ENCODE results near the gene SLC1A4. TPM values are rescaled to one million over a fixed set of nuclear protein-coding genes. Genes with fewer than 3 reads are reported as not detected.
A peak's percentile ranks its signal among the peaks of the same experiment; 100 is the strongest.
"Not testable (repeated sequence)": the region's sequence is repeated elsewhere in the genome, so short reads cannot be mapped to it uniquely, and the experiment has no call there.

Gene SLC1A4
- total RNA-seq, 2 donors from 2014 or later = 4.1 to 16.9 TPM

DNA sequence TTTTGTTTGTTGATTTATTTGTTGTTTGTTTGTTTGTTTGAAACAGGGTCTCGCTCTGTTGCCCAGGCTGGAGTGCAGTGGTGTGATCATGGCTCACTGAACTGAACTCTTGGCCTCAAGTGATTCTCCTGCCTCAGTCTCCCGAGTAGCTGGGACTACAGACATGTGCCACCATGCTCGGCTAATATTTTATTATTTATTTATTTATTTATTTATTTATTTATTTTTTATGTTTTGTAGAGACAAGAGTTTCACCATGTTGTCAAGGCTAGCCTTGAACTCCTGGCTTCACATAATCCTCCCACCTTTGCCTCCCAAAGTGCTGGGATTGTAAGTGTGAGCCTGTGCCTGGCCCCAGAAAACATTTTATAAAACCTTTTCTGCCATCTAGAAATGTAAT lies 15.0 kb downstream of the SLC1A4 start:
- DNase-seq (ENCODE audit: low spot score in 2 of 2); ATAC-seq; H3K9me3 Mint-ChIP-seq; H3K36me3 Mint-ChIP-seq; H3K27ac Mint-ChIP-seq: not testable (repeated sequence)

- Mint-ChIP-seq H3K27ac (no peak overlapping the region), H3K36me3 (peaks cover 9 to 22% of the 10 kb centered on the region in 2 donors), H3K9me3 (no peaks in the 10 kb centered on the region)
- no peak for ATAC-seq
- DNase-seq (ENCODE audit: low spot score in 2 of 2) = no peak
Measured at GRCh38 chr2:65013776-65014175, 24.6 kb downstream of the SLC1A4 start.

GRCh38 chr2:65015731-65016130 lies 26.5 kb downstream of the SLC1A4 start:
- no peak for ATAC-seq

GRCh38 chr2:65016789-65017188 lies 27.6 kb downstream of the SLC1A4 start:
- DNase-seq (ENCODE audit: low spot score in 2 of 2) (no peak), ATAC-seq (no peak)
- Mint-ChIP-seq H3K9me3 (no peaks in the 10 kb centered on the region), H3K36me3 (peaks cover 14 to 29% of the 10 kb centered on the region in 2 donors), H3K27ac (peak overlapping the region in 1 of 2 donors; percentile 70)

More at GRCh38 chr2:65015731-65016130, 26.5 kb downstream of the SLC1A4 start:
- Mint-ChIP-seq H3K27ac (no peak overlapping the region), H3K9me3 (no peaks in the 10 kb centered on the region), H3K36me3 (peaks cover 14 to 29% of the 10 kb centered on the region in 2 donors)
- no peak for DNase-seq (ENCODE audit: low spot score in 2 of 2)

DNA sequence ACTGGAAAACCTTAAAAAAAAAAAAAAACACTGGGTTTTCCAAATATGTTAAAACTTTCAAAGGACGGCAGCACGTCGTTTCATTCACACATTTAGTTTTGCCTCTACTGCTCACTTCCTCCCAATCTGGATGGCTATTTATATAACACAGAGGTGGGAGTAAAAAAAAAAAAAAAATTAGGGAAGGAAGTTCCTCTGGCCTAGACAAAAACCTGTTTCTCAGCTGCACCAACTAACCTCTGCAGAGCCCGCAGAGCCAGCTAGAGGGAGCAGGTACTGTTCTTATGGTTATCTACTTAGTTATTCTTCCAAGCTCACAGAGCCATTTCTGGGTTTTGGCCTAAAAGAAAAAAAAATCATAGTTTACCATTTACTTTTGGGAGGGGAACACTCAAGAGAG lies 28.1 kb downstream of the SLC1A4 start:
- H3K36me3 Mint-ChIP-seq = peaks cover 14 to 29% of the 10 kb centered on the region in 2 donors
- no peaks in the 10 kb centered on the region for H3K9me3 Mint-ChIP-seq
- no peak for ATAC-seq
- no peak overlapping the region for H3K27ac Mint-ChIP-seq
- DNase-seq (ENCODE audit: low spot score in 2 of 2) = no peak

DNA sequence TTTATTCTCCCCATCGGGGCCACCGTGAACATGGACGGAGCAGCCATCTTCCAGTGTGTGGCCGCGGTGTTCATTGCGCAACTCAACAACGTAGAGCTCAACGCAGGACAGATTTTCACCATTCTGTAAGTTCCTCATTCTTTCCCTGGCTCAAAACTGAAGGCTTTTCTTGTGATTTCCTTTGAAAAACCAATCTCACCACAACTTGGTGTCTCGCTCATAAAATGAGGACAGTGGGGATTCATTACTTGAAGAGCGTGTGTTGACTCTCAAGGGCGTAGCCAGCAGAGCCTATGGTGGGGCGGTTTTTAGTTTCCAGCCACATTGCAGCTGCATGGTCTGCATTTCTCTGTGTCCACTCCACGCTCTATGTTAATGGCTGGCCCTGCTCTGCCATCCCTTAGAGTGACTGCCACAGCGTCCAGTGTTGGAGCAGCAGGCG lies 29.0 kb downstream of the SLC1A4 start:
- H3K36me3 Mint-ChIP-seq = peaks cover 14 to 29% of the 10 kb centered on the region in 2 donors

DNA sequence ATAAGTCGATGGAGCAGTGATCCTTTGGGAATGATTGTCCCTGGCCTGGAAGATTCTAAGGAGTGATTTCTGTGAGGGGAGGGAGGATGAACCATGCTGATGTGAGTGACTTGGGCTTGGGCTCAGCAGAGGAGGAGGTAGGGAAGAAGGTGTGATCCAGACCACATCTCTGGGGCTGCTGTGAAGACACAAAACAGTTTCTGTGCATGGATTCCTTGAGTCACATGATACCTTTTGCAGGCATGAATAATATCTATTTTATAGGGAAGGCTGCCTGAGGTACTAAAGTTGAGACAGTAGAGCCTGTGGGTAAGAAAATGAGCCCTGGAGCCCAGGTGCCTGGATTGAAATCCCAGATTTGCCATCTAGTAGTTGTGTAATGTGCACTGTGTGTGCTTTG lies 29.8 kb downstream of the SLC1A4 start:
- ATAC-seq (no peak), DNase-seq (ENCODE audit: low spot score in 2 of 2) (no peak)
- Mint-ChIP-seq H3K36me3 (peaks cover 14 to 29% of the 10 kb centered on the region in 2 donors), H3K9me3 (no peaks in the 10 kb centered on the region), H3K27ac (peak overlapping the region in 1 of 2 donors; percentile 25)

More for the DNA sequence above, 29.0 kb downstream of the SLC1A4 start:
- ATAC-seq (no peak), DNase-seq (ENCODE audit: low spot score in 2 of 2) (no peak)
- Mint-ChIP-seq H3K27ac (peak overlapping the region; percentile 25 to 31), H3K9me3 (no peaks in the 10 kb centered on the region)

- ATAC-seq (no peak), DNase-seq (ENCODE audit: low spot score in 2 of 2) (no peak)
- H3K27ac Mint-ChIP-seq = no peak overlapping the region
- H3K9me3 Mint-ChIP-seq = no peaks in the 10 kb centered on the region
- peaks cover 14 to 29% of the 10 kb centered on the region in 2 donors for H3K36me3 Mint-ChIP-seq
Measured at GRCh38 chr2:65019675-65020195, 30.5 kb downstream of the SLC1A4 start.

DNA sequence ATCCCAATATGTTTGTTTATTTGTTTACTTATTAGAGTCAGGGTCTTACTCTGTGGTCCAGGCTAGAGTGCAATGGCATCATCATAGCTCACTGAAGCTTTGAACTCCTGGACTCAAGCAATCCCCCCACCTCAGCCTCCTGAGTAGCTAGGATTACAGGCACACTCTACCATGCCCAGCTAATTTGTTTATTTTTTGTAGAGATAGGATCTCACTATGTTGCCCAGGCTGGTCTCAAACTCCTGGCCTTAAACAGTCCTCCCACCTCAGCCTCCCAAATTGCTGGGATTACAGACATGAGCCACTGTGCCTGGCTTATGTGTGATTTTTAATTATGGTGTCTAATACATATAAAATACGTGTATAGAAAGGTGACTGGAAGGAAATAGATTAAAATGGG lies 31.1 kb downstream of the SLC1A4 start:
- H3K36me3 Mint-ChIP-seq = peaks cover 14 to 29% of the 10 kb centered on the region in 2 donors
- not testable (repeated sequence) for DNase-seq (ENCODE audit: low spot score in 2 of 2); H3K9me3 Mint-ChIP-seq; ATAC-seq; H3K27ac Mint-ChIP-seq

DNA sequence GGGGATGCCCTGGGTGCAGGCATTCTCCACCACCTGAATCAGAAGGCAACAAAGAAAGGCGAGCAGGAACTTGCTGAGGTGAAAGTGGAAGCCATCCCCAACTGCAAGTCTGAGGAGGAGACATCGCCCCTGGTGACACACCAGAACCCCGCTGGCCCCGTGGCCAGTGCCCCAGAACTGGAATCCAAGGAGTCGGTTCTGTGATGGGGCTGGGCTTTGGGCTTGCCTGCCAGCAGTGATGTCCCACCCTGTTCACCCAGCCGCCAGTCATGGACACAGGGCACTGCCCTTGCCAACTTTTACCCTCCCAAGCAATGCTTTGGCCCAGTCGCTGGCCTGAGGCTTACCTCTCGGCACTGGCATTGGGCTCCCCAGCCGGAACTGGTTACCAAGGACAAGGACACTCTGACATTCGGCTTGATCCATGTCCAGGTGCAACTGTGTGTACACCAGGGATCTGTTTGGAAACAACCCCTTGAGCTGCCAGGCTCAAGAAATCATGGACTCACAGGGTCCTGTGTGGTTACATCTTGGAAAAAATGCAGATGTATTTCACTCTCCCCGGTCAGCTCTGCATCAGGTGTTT lies 31.8 kb downstream of the SLC1A4 start:
- H3K27ac Mint-ChIP-seq = no peak overlapping the region
- no peak for ATAC-seq

GRCh38 chr2:65021709-65022108 lies 32.5 kb downstream of the SLC1A4 start:
- Mint-ChIP-seq H3K27ac (peak overlapping the region in 1 of 2 donors; percentile 24), H3K36me3 (peaks cover 14 to 27% of the 10 kb centered on the region in 2 donors), H3K9me3 (no peaks in the 10 kb centered on the region)
- ATAC-seq (no peak), DNase-seq (ENCODE audit: low spot score in 2 of 2) (no peak)

More for the DNA sequence above, 31.8 kb downstream of the SLC1A4 start:
- DNase-seq (ENCODE audit: low spot score in 2 of 2) = no peak
- Mint-ChIP-seq H3K9me3 (no peaks in the 10 kb centered on the region), H3K36me3 (peaks cover 14 to 29% of the 10 kb centered on the region in 2 donors)

GRCh38 chr2:65022189-65022588 lies 33.0 kb downstream of the SLC1A4 start:
- Mint-ChIP-seq H3K36me3 (peaks cover 14 to 22% of the 10 kb centered on the region in 2 donors), H3K27ac (no peak overlapping the region), H3K9me3 (no peaks in the 10 kb centered on the region)
- ATAC-seq (no peak), DNase-seq (ENCODE audit: low spot score in 2 of 2) (no peak)

GRCh38 chr2:65023742-65024141 lies 34.5 kb downstream of the SLC1A4 start:
- ATAC-seq (no peak), DNase-seq (ENCODE audit: low spot score in 2 of 2) (no peak)
- Mint-ChIP-seq H3K9me3 (no peaks in the 10 kb centered on the region), H3K36me3 (peaks cover 5 to 7% of the 10 kb centered on the region in 2 donors), H3K27ac (no peak overlapping the region)

DNA sequence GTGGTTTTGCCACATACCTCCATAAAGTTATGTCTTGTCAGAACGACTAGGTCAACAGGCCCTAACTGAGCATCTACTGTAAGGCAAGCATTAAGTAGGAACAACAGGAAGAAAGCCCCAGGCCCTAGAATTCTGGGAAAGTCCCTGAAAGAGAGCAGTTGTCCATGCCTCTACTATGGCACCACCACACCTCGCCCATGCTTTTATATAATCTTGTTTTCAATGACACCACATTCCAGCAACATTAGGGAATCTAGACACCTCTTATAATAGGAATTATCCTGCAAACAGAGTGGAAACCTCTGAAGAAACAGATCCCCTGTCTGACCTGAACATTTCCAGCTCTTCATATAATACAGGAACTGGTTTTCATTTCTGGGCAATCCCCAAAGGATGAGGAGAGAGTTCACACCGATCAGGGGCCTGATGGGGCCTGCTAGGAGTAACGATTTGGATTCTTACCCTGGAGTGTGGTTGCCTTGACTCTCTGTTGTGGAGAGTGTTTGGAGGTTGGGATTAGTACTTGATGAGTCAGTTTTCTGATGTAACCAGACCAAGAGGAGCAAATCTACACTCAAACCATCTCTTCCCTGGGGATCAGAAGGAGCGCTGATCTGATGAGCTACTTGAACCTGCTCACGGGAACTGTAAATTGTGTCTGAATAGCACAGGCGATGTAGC lies 35.1 kb downstream of the SLC1A4 start:
- H3K27ac Mint-ChIP-seq = no peak overlapping the region
- no peaks in the 10 kb centered on the region for H3K9me3 Mint-ChIP-seq
- DNase-seq (ENCODE audit: low spot score in 2 of 2) (no peak), ATAC-seq (no peak)
- H3K36me3 Mint-ChIP-seq = peaks cover 1 to 2% of the 10 kb centered on the region in 2 donors

DNA sequence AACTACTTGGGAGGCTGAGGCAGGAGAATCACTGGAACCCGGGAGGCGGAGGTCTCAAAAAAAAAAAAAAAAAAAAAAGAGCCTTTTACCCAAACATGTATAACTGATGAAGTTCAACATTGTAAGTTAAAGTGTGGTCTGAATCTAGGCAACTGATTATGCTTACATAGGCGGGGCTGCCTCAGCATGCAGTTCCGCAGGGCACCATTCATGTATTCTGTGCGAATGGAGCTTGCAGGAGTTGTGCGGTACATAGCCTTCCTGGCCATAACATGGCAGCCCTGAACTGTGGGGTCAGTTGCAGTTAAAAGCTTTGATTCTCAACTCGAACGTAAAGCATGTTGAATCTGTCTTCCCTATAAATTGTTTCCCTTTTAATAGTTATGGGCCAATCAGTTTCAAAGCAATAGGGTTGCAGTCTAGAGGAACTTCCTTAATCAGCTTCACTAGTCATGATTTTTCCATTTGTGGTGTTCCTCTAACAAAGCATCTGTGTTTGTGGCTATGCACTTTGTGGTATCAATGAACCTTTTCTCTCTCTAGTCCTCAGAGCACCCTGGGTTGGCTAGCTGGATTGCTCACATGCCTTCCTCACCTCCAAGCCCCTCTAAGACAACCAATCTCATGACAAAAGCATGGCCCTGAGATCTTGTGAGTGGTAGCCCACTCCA lies 36.4 kb downstream of the SLC1A4 start:
- DNase-seq (ENCODE audit: low spot score in 2 of 2) (no peak), ATAC-seq (peak; percentile 24 to 28)
- Mint-ChIP-seq H3K36me3 (no peaks in the 10 kb centered on the region), H3K27ac (peak overlapping the region; percentile 3 to 56), H3K9me3 (no peaks in the 10 kb centered on the region)

DNA sequence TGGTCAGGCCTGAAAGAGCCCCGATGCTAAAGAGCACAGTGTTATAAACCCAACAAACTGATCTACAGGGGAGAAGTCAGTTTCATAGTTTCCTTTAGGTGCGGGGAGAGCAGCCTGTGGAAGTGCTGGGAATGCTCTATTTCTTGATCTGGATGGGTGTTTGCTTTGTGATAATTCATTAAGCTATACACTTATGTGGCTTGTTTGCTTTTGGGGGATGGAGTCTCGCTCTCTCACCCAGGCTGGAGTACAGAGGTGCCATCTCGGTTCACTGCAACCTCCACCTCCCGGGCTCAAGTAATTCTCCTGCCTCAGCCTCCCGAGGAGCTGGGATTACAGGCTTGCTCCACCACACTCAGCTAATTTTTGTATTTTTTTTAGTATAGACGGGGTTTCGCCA lies 37.0 kb downstream of the SLC1A4 start:
- H3K9me3 Mint-ChIP-seq = no peaks in the 10 kb centered on the region
- H3K36me3 Mint-ChIP-seq = no peaks in the 10 kb centered on the region
- DNase-seq (ENCODE audit: low spot score in 2 of 2) (no peak), ATAC-seq (no peak)
- peak overlapping the region; percentile 3 to 56 for H3K27ac Mint-ChIP-seq

Measured in activated naive CD4-positive, alpha-beta T cell treated with anti-CD3 and anti-CD28 coated beads, Interleukin-2, amount 50 U/mL, for 72 hours (primary cell).